NCI-H774 (cell line): ENCODE data around the gene ARHGAP8.

ENCODE experiments used
- DNase-seq: peaks from one replicate; lab custom pipeline; 2025; lab: John Stamatoyannopoulos, UW

ARHGAP8 gene

DNA sequence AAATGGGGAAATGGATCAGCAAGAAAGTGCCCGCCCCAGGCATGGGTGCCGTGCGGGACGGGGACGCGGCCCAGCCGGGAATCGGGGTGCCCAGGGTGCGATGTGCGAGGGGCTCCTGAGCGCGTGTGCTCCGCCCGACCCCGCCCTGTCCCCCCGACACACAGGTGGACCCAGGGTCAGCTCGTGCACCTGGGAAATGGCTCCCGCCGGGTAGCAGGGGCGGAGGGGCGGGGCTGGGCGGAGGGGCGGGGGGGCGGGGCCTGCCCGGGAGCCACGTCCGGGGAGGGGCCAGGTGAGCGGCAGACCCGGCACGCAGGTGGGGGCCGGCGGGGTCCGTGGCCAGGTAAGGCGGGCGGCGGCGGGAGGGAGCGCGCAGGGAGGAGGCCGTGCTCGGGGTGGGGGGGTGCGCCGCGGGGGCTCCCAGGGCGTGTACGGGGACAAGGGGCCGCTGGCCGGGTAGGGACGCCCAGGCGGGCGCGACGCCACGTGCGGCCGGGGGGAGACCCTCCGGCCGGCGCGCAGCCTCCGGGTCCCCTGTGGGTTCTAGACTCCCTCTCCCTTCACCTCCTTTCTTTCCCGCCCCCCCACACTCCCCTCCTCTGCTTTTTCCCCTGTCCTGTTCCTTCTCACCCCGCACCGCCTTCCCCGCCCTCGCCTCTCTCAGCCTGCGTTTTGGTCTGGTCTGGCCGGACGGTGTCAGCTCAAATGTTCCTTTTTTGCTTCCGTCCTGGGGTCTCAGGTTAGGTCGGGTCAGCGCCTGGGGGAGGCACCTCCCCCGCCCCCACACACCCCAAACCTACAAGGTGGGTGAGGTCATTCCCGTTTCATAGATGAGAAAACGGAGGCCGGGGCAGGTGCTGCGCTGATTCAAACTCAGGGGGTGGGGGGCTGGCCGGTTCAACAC, at the start of gene ARHGAP8:
Gene ARHGAP8 (plus strand): TSS at position 291 of the 904 bp plus-strand sequence. CDS start 33,953 bp downstream, outside the sequence.
- peak; percentile 38 for DNase-seq

DNA sequence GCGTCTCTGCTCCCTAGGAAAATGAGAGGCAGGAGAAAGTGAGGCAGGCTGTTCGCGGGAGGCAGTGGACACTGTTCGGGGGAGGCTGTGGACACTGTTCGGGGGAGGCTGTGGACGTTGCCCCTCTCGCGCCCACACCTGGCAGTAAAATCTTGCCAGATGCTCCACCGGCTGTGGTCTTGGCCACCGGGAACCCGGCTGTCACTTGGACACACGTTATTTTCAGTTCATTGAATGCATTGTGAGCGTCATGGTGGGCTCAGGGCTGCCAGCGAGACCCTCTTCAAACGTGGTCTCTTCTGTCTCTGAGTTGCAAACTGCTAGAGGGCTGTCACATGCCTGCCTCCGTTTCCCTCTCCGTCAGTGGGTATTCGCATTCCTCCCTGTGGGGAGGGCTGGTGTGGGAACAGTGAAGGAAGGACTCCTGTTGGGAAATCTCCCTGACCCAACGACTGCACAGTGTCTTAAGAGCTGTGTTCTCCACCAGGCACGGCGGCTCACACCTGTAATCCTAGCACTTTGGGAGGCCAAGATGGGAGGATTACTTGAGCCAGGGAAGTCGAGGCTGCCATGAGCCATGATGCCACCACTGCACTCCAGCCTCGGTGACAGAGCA, 49.0 kb upstream of the ARHGAP8 start:
- DNase-seq: no peak

DNA sequence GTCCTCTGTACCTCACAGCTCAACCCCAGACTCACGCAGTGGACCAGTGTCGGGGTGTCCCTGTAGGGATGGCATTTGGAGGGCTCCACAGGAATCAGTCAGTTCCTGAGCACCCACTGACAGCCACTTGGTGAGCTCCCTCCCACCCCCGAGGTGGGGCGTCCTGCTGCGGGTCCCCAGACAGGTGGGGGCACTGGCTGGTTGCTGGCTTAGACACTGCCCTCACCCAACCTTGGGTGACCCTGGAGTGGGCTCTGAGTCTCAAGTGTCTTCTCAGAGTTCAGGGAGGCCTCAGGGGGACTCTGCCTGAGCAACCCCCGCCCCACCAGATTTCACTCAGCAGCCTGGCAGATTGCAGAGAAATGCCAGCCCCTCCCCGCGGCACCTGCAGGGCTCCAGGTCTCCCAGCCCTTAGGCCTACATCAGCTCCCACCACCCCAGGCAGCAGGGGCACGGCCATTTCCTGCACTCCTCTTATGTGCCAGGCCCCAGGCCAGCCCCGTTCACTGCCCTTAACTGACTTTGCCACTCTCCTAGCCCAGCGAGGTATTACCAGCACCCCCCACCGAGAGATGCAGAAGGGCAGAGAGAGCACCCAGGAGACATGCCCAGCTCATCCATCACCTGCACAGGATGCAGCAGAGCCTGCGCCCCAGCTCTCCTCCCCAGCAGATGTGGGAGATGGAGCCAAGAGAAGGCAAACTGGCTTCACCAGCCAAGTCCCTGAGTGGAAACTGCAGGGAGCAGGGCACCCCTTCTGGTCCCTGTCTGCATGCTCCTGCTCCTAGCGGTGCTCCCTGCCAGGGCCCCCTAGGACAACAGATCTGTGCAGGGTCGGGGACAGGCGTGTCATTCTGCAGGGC, 48.0 kb upstream of the ARHGAP8 start:
- no peak for DNase-seq

DNA sequence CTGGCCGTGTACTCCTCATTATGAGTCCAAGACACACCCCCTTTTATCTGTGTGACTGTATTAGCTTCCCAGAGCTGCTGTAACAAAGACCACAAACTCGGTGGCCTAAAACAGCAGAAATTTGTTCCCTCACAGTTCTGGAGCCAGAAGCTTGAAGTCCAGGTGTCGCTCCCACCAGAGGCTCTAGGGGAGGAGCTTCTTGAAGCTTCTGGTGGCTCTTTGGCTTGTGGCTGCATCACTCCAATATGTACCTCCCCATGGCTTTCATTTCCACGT, 47.4 kb upstream of the ARHGAP8 start:
- DNase-seq: no peak

DNA sequence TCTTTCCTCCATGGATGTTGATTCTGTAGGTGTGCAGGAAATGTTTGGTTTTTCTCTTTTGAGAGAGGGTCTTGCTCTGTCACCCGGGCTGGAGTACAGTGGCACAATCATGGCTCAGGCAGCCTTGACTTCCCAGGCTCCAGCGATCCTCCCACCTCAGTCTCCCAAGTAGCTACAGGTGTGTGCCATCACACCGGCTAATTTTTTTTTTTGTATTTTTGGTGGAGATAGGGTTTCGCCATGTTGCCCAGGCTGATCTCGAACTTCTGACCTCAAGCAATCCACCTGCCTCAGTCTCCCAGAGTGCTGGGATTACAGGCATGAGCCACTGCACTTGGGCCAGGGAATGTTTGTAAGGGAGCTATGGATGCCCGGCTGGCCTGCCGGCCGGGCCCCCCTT, 45.9 kb upstream of the ARHGAP8 start:
- DNase-seq: no peak

DNA sequence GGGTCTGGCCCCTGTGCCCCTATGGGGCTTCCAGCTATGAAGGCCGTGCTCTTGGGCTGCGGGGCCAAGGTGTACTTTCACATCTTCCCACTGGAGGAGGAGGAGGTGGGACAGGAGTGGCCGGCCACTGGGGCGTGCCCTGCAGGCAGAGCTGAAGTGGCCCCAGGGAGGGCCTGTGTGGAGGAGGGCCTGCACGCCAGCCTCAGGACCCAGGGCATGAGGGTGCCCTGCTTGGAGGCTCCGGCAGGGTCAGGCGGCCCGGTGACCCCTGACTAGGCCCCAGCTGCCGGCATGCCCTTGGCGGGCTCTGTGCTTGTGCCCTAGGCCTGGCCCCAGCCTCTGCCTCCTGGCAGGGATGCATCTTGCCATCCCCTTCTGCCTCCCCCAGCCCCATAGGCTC, 45.2 kb upstream of the ARHGAP8 start:
- no peak for DNase-seq

DNA sequence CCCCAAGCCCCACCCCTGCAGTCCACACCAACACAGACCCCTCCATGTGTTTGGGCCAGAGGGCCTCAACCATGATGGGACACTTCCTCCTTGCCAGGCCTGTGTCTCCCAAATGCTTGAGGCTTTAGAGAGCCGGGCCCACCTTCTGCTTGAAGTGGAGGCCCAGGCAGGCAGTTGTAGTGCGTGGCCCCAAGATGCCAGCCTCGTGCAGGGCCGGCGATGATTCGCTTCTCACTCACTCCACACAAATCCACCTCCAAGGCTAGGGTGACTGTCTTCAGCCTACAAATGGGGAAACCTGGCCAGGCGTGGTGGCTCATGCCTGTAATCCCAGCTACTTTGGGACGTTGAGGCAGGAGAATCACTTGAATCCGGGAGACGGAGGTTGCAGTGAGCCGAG, 44.6 kb upstream of the ARHGAP8 start:
- no peak for DNase-seq

DNA sequence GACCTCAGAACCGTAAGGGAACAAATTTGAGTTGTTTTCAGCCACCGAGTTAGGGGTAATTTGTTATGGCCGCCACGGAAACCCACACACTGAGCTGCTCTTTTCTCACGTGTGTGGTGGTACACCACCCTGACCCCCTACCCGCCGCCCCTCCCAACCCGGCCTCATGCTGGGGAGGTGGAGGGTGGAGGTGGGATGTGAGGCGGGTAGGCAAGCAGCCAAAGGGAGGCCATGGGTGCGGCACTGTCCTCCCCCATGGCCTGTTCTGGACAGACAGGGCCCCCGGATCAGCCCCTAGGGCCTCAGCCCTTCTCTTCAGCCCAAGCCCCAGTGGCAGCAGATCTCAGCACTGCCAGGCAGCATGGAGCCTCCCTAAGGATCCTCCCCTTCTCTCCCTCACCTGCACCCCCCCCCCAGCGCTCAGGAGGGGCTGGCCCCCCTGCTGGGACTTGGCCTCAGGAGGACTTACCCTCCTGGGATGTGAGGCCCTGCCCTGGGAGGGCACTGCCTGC, 42.4 kb upstream of the ARHGAP8 start:
- DNase-seq: no peak

DNA sequence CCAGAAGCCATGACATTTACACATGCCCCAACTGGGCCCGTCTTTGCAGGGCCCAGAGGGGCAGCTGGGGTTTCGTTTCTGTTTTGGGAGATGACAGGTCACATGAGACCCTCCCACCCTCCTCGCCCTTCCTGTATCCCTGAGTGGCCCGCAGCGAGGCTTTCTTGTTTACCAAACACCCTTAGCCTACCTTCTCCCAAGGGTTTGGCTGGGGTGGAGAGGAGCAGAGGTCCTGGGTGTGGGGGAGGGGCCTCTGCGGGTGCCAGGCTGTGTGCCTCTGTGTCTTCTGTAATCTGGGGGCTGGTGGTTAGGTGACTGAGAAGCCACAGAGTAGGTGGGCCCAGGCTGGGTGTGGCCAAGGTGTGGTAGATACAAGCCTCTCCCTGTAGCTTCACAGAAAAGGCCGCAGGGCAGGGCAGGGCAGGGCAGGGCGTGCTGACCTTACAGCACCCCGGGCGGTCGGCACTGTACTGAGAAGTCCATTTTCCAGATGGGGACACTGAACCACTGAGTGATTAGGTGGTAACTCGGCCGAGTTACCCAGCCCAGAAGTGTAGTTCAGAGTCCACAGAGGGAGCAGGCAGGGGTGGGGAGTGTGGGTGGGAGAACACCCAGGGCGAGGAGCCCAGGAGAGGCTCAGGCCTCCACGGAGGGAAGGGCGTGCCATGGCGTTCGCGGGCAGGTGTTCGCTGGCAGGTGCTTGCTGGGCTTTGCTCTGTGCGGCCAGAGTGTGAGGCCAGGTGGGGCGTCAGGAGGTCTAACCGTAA, 41.7 kb upstream of the ARHGAP8 start:
- DNase-seq: no peak

DNA sequence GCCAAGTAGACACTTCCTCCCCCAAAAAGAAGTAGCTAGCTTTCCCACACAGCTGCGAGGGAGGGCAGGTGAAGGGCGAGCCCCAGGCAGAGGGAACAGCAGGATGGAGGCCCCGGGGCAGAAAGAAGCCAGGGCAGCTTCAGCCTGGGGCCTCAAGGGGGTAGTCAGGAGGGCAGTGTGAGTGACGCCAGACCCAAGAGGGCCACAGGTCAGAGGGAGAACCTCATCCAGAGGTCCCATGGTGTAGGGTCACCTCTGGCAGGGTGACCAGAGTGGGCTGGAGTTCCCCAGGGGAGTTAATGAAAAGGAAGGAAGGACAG, 41.2 kb upstream of the ARHGAP8 start:
- no peak for DNase-seq

DNA sequence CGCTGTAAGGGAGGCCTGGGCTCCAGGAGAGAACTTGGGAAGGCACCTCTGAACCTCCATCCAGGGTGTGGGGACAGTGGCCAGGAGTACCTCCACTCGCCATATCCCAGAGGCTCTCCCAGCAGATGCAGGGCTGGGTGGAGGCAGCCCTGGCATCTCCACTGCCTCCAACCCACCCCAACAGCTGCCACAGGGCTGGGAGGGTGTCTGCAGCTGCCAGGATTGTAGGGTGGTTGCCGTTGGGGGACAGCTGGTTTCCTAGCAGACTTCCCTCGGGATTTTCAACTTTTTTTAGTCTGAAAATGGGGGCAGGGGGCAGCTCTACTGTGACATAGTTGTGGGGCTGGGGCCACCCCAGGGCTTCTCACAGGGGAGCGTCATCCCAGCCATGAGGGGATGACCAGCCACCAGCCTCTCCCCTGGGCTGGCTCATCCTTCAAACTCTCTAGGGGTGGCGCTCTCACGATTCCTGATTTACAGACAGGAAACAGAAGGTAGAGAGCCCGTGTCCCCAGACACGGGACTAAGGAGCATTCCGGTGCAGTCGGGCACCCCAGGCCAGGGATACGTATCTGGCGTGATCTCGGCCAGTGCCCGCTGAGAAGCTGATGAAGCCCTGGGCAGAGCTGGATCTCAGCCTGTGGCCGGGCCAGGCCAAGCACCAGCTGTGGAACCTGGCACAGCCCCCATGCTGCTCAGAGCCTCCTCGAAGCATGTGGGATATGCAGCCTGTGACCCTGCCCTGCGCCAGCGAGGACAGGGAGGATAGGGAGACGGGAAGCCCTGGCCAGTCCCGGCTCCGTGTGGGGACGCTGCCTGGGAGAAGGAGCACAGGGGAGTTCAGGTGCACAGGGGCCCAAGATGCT, 40.5 kb upstream of the ARHGAP8 start:
- no peak for DNase-seq

DNA sequence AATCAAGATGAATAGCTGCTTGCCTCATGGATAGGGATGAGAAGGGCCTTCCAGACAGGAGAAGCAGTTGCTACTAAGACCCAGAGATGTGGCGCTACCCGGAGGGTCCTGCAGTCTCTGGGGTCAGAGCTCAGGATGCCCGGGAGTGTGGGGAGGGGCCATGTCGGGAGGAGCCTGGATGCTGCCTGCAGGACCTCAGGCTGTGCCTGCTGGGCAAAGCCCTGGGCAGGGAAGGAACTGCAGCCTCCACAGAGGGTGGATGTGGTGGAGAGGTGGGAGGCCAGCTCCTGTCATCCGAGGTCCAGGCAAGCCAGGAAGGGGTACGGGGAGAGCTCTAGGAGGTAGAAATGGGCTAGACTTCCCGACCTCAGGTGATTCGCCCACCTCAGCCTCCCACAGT, 39.4 kb upstream of the ARHGAP8 start:
- no peak for DNase-seq

DNA sequence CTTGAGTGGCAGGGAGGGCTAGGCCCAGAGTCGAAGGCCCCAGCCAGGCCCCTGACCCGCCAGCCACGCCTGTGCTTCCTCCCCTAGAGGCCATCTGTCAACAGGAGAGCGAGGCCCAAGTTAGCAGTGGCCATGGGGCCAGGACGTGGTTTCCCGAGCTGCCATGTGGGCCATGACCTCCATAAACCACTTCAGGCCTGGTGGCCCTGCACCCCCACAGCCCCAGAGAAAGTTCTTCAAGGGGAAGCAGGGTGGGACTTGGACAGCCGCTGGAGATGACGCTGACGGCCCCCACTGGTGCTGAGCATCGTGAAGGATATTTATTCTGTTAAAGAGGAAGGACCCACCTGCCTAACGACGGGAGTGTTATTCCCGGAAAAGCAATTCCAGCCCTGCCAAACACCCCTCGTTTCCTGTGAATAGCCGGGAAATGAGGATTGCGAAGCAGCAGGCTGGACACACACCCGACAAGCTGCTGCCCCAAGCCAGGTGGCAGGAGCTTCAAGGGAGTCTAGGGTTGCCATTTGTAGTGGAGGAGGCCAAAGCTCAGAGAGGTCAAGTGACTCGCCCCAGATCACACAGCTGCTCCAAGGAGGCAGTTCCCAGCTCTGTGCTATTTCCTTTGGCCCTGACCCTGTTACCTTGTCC, 37.5 kb upstream of the ARHGAP8 start:
- DNase-seq: no peak

DNA sequence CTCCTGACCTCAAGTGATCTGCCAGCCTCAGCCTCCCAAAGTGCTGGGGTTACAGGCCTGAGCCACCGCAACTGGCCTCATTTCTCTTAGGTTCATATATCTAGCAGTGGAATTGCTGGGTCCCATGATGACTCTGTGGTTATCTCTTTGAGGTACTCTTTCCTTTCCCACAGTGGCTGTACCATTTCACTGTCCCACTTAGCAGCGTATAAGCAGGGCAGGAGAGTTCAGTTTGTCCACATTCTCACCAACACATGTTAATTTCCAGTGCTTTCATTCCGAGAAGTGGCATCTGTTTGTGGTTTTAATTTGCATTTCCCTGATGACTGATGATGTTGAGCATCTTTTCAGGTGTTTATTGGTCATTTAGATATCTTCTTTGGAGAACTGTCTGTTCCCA, 34.0 kb upstream of the ARHGAP8 start:
- DNase-seq: no peak

DNA sequence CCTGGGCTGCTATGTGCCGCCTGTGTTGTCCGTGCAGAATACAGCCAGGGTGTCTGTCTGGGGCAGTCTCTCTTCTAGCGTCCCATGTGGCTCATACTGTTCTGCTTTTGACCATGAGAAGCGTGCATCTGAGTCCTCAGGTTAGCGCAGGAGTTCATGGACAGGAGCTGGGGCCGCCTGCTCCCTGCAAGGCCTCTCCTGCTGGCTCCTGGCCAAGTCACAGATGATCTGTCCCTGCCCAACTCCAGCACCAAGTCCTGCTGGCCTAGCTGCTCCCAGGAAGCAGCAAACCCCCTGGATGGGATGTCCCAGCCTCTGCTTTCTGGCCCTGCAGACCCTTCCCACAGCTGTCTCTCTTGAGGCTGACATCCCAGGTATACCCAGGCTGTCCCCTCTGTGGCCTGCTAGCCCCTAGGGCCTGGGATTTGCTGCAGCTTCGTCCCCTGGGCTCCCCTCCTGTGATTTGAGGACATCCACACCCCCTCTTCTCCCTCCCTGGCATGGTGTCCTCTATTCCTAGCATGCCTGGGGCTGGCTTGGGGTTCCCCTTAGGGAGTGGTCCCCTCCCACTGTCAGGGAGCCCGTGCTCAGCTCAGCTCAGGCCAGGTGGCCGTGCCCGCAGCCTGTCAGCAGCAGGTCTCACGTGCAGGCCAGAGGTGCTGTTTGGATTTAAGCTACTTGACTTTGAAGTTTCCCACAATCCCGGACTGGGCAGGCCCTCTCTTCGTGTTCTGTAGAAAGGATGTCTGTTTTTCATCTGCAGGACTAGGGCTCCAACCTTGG, 32.6 kb upstream of the ARHGAP8 start:
- DNase-seq: no peak

DNA sequence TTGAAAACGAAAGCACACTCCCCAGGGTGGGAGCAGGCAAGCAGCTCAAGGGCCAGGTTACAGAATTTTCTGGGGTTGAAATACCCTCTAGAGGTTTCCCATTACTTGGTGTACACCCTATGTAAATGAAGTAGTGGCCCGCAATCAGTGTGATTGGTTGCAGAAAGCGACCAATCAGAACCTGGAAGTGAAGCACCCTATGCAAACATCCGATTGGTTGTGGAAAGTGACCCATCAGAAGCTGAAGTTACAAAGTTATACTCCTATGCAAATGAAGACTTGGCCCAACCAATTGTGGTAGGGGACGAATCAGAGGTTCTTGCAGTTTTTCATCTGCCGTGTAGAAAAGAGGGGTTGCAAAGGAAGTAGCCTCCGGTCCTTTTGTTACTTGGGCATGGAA, 31.2 kb upstream of the ARHGAP8 start:
- no peak for DNase-seq

DNA sequence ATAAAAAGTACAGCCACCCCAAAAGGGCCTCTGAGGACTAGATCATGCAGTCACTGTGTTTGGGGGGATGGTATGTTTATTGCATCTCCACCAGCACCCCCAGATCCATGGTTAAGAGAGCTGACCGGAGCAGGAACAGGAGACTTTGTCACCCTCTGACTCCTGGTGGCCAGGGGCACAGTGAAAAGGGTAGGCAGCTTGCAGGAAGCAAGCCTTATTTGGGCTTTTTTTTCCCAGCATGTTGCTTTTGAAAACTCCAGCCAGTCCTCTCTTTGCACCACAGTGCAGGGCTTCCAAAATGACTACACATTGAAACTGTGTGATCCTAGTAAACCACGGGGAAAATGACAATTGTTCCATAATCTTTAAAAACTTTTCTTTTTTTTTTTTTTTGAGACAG, 29.8 kb upstream of the ARHGAP8 start:
- no peak for DNase-seq

DNA sequence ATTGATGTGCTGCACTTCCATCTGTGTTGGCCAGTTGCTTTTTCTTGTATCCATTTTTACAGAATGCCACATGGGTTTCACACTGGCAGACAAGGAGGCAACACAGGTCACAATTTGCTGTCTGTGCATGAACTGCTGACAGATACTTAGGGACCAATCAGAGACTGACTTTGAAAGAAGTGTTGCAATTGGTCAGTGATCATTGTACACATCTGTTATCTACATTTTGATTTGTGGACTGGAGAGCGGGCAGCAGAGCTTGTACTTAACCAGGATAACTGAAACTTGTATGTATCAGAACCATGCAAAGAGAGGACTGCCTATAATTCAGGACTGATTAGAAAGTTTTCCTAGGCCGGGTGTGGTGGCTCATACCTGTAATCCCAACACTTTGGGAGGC, 28.6 kb upstream of the ARHGAP8 start:
- DNase-seq: no peak

DNA sequence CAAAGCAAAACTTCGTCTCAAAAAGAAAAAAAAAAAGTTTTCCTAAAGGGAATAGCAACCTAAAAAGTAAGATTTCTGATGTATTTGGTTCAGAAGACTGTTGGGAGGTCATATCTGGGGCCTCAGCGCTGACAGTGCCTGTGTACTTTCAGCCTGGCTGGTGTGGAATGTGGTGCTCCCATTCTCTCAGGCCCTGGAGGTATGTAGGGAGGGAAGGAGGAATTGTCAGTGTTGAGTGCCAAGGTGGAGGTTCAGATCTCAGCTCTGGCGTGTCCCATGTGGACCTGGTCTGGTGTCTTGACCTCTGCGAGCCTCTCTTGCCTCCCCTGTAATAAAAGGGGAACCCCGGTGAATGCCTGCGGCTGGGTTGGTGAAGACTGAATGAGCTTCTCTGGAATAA, 28.0 kb upstream of the ARHGAP8 start:
- DNase-seq: no peak

DNA sequence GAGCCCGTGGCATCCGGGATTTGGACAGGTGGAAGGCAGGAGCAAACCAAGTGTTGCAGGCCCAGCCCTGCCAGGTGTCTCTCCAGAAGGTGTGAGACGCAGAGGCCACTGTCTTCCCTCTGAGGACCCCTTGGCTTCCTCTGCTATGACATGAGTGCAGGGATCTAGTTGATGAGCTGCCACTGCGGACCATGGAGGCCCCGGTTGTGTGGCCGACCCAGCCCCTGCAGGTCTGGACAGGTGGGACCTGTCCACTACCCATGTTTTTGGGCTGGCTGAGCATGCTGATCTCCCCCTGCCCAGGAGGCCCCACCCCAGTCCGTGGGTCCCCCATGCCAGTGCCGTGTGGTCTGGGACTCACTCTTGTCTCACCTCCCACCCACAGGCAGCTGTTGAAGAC, 27.5 kb upstream of the ARHGAP8 start:
- DNase-seq: no peak
